ENCODE results near the gene DCC.

Gene DCC

GRCh38 chr18:52829320-52829719, 489.3 kb downstream of the DCC start:
- DNase-seq, result no peak

- DNase-seq, result no peak
Measured at GRCh38 chr18:52829876-52830405, 489.9 kb downstream of the DCC start.

- DNase-seq, result no peak
Measured at GRCh38 chr18:52844323-52844722, 504.3 kb downstream of the DCC start.

GRCh38 chr18:52845036-52845435, 505.0 kb downstream of the DCC start:
- no peak for DNase-seq

- DNase-seq, result no peak
Measured at GRCh38 chr18:52850031-52850560, 510.1 kb downstream of the DCC start.

- no peak for DNase-seq
Measured at GRCh38 chr18:52861558-52861957, 521.6 kb downstream of the DCC start.

GRCh38 chr18:52869349-52869923, 529.4 kb downstream of the DCC start:
- DNase-seq, result no peak

- peak in 1 of 5 donors; percentile 11 for DNase-seq
Measured at GRCh38 chr18:52869942-52870907, 530.2 kb downstream of the DCC start.

GRCh38 chr18:52874774-52875173, 534.8 kb downstream of the DCC start:
- DNase-seq, result no peak

GRCh38 chr18:52875725-52876124, 535.7 kb downstream of the DCC start:
- no peak for DNase-seq

- no peak for DNase-seq
Measured at GRCh38 chr18:52888014-52888413, 548.0 kb downstream of the DCC start.

- DNase-seq, result no peak
Measured at GRCh38 chr18:52894801-52895200, 554.8 kb downstream of the DCC start.

- no peak for DNase-seq
Measured at GRCh38 chr18:52897611-52898484, 557.9 kb downstream of the DCC start.

- DNase-seq, result no peak
Measured at GRCh38 chr18:52898485-52899058, 558.6 kb downstream of the DCC start.

GRCh38 chr18:52902188-52902587, 562.2 kb downstream of the DCC start:
- DNase-seq, result no peak

- no peak for DNase-seq
Measured at GRCh38 chr18:52903857-52904256, 563.9 kb downstream of the DCC start.

GRCh38 chr18:52907543-52908308, 567.7 kb downstream of the DCC start:
- DNase-seq, result no peak

- DNase-seq, result no peak
Measured at GRCh38 chr18:52914148-52914547, 574.2 kb downstream of the DCC start.

GRCh38 chr18:52920665-52921064, 580.7 kb downstream of the DCC start:
- no peak for DNase-seq

- DNase-seq, result no peak
Measured at GRCh38 chr18:52933356-52933755, 593.4 kb downstream of the DCC start.

- DNase-seq, result no peak
Measured at GRCh38 chr18:52936931-52937330, 596.9 kb downstream of the DCC start.
